Vagina (tissue), 2 donors: ENCODE results near the gene SLC22A12. TPM values are rescaled to one million over a fixed set of nuclear protein-coding genes. Genes with fewer than 3 reads are reported as not detected.

Experiments used
- DNase-seq, 2 donors: peaks; one replicate each; pipeline ENCODE4 v3.0.0-alpha.2; 2017; ENCODE audit errors: extremely low spot score in 2 of 2
- H3K27ac ChIP-seq: fragments of 200-600 bp; sonication (generic); one replicate; pipeline ENCODE4 v1.5.1; 2019
- H3K27me3 ChIP-seq: fragments of 200-600 bp; sonication (generic); one replicate; pipeline ENCODE4 v1.5.1; 2019
- H3K36me3 ChIP-seq, 2 donors: fragments of 200-600 bp; sonication (generic); one replicate each; pipeline ENCODE4 v1.5.1; 2017 to 2019
- H3K4me1 ChIP-seq: fragments of 200-600 bp; sonication (generic); one replicate; pipeline ENCODE4 v1.5.1; 2019
- H3K4me3 ChIP-seq, 2 donors: fragments of 200-600 bp; sonication (generic); 1 replicate in 1 of 2; 2 replicates in 1 of 2; pipeline ENCODE4 v1.5.1; 2016 to 2019
- H3K9me3 ChIP-seq: fragments of 200-600 bp; sonication (generic); one replicate; pipeline ENCODE4 v1.5.1; 2019
- CTCF ChIP-seq, 3 experiments: fragments of 450-650 bp in 2 of 3; fragments of 200-600 bp in 1 of 3; sonication (generic) in 1 of 3; IDR thresholded peaks; one replicate each; pipeline ENCODE4 v1.5.1; 2017 to 2019; ENCODE audit warnings: antibody characterized with exemption in 3 of 3, mild to moderate bottlenecking in 2 of 3, moderate library complexity in 2 of 3
- POLR2A ChIP-seq, 2 donors: fragments of 450-650 bp; IDR thresholded peaks; one replicate each; pipeline ENCODE4 v1.6.1; 2017; ENCODE audit warnings: antibody characterized with exemption in 2 of 2, mild to moderate bottlenecking in 2 of 2, moderate library complexity in 2 of 2
- POLR2AphosphoS5 ChIP-seq, 2 donors: sonication (generic); formaldehyde crosslinking; IDR thresholded peaks; one replicate each; pipeline ENCODE4 v1.9.0; 2017; ENCODE audit warnings: antibody characterized with exemption in 2 of 2, mild to moderate bottlenecking in 2 of 2, low read depth in 1 of 2; ENCODE audit not compliant: insufficient read depth in 1 of 2
- intact Hi-C: fragments of 100-400 bp; cut with DNase I; formaldehyde crosslinking; loops from one replicate; pipeline ENCODE4 v1.15.1; 2023
- total RNA-seq: library from RNA; depleted of rRNA; stranded (reverse); fragments of >200 nt; gene quantifications from one replicate; pipeline ENCODE4 v1.2.3, GENCODE V29; 2016

The SLC22A12 gene
- total RNA-seq, 1 donor from 2014 or later: not detected

GRCh38 chr11:64569300-64569970, 21.6 kb upstream of the SLC22A12 start:
- intact Hi-C loops: no loop called here
- Histone ChIP-seq H3K27me3 (no peaks in the 10 kb centered on the region), H3K4me1 (peaks cover 14% of the 10 kb centered on the region), H3K36me3 (no peaks in the 10 kb centered on the region), H3K4me3 (no peak overlapping the region), H3K9me3 (no peaks in the 10 kb centered on the region), H3K27ac (no peak overlapping the region)
- TF ChIP-seq POLR2AphosphoS5 (IDR thresholded peaks at IDR 0.05; ENCODE audit: insufficient read depth in 1 of 2, low read depth in 1 of 2): no peak
- TF ChIP-seq CTCF (IDR thresholded peaks at IDR 0.05): no peak
- no peak for TF ChIP-seq POLR2A (IDR thresholded peaks at IDR 0.05)
- DNase-seq: no peak

- intact Hi-C loops: no loop called here
- TF ChIP-seq POLR2A (IDR thresholded peaks at IDR 0.05) (no peak), POLR2AphosphoS5 (IDR thresholded peaks at IDR 0.05; ENCODE audit: insufficient read depth in 1 of 2, low read depth in 1 of 2) (no peak), CTCF (IDR thresholded peaks at IDR 0.05) (no peak)
- Histone ChIP-seq H3K4me3 (no peak overlapping the region), H3K4me1 (peaks cover 14% of the 10 kb centered on the region), H3K36me3 (no peaks in the 10 kb centered on the region), H3K27ac (no peak overlapping the region), H3K9me3 (no peaks in the 10 kb centered on the region), H3K27me3 (no peaks in the 10 kb centered on the region)
- no peak for DNase-seq
Observed at GRCh38 chr11:64570341-64570740, 20.7 kb upstream of the SLC22A12 start.

GRCh38 chr11:64571050-64571409, 20.0 kb upstream of the SLC22A12 start:
- no peak for DNase-seq
- TF ChIP-seq POLR2AphosphoS5 (IDR thresholded peaks at IDR 0.05; ENCODE audit: insufficient read depth in 1 of 2, low read depth in 1 of 2): no peak
- no peak for TF ChIP-seq POLR2A (IDR thresholded peaks at IDR 0.05)
- no peak for TF ChIP-seq CTCF (IDR thresholded peaks at IDR 0.05)
- intact Hi-C loops: no loop called here
- Histone ChIP-seq H3K27ac (no peak overlapping the region), H3K27me3 (no peaks in the 10 kb centered on the region), H3K4me1 (peaks cover 10% of the 10 kb centered on the region), H3K36me3 (no peaks in the 10 kb centered on the region), H3K4me3 (no peak overlapping the region), H3K9me3 (no peaks in the 10 kb centered on the region)

GRCh38 chr11:64571410-64572091, 19.5 kb upstream of the SLC22A12 start:
- Histone ChIP-seq H3K9me3 (no peaks in the 10 kb centered on the region), H3K36me3 (no peaks in the 10 kb centered on the region), H3K4me1 (peaks cover 6% of the 10 kb centered on the region), H3K27ac (no peak overlapping the region), H3K4me3 (no peak overlapping the region), H3K27me3 (no peaks in the 10 kb centered on the region)
- no peak for DNase-seq
- TF ChIP-seq POLR2AphosphoS5 (IDR thresholded peaks at IDR 0.05; ENCODE audit: insufficient read depth in 1 of 2, low read depth in 1 of 2) (peak in 1 of 2 donors; percentile 60), CTCF (IDR thresholded peaks at IDR 0.05) (no peak)
- intact Hi-C loops: no loop called here

GRCh38 chr11:64572143-64572542, 18.9 kb upstream of the SLC22A12 start:
- no peak overlapping the region for H3K27ac ChIP-seq
- H3K36me3 ChIP-seq: no peaks in the 10 kb centered on the region
- intact Hi-C loops: no loop called here
- TF ChIP-seq POLR2A (IDR thresholded peaks at IDR 0.05) (no peak), POLR2AphosphoS5 (IDR thresholded peaks at IDR 0.05; ENCODE audit: insufficient read depth in 1 of 2, low read depth in 1 of 2) (no peak), CTCF (IDR thresholded peaks at IDR 0.05) (no peak)
- peaks cover under 1% of the 10 kb centered on the region for H3K4me1 ChIP-seq
- no peaks in the 10 kb centered on the region for H3K9me3 ChIP-seq
- no peak for DNase-seq
- H3K4me3 ChIP-seq: no peak overlapping the region
- H3K27me3 ChIP-seq: no peaks in the 10 kb centered on the region
